HUDEP-2 (cell line): Measurements from ENCODE around the gene PRKAG2.

Source experiments
- DNase-seq, 76 experiments: peaks; one replicate each; lab custom pipeline; 2025; ENCODE audit not compliant: unreplicated experiment in 76 of 76; lab: John Stamatoyannopoulos, UW

The PRKAG2 gene

DNA sequence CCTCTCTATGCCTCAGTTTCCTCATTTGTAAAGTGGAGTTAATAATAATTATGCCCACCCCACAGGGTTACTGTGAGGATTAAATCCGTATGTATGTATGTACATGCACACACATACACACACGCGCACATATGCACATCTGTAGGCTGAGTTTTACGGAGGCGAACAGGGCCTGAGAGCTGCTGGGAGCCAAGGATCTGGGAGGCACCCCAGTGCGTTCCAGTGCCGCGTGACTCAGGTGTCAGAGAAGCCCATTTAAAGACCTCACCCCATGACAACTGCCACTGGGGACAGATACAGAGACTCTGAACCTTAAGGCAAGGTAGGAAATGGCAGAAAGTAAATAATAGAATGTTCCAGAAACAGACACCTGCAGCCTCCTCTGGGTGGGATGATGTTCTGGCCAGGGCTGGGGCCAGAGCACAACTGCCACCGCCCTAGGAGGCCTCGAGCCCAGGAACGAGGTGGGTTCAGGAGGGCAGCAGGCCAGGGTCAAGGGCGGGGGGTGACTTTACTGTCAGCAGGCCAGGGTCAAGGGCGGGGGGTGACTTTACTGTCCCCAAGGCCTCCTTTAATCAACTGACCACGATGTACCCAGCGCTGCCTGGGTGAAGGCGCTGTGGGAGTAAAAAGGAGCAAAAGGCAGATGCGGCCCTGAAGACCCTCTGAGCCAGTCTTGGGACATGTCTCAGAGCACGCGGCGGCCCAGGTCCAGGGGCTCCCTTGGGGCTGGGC is 54.9 kb downstream of the PRKAG2 start:
- no peak for DNase-seq

- no peak for DNase-seq
Observed at GRCh38 chr7:151821226-151821625, 55.7 kb downstream of the PRKAG2 start.

DNA sequence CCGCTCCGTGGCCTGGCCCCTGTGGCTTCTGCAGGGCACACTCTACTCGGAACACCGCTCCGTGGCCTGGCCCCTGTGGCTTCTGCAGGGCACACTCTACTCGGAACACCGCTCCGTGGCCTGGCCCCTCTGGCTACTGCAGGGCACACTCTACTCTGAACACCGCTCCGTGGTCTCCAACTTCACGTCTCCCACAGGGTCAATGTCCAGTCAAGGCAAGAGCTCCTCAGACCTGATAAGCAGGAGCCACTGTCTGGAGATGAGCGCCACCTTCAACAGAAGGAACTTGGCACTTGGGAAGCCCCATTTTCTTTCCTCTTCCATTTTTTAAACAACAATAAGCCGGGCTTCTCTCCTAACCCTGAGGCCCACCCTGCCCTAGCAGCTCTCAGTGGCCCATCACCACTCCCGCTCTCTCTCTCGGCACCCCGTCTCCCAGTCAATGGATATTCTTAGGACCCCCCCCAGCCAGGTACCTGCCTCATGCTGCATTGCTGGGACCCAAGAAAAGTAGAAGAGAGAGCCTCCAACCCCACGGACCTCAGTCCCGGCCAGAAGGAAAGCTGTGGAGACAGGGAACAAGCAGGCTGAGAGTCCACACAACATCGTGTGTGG is 56.3 kb downstream of the PRKAG2 start:
- no peak for DNase-seq

DNA sequence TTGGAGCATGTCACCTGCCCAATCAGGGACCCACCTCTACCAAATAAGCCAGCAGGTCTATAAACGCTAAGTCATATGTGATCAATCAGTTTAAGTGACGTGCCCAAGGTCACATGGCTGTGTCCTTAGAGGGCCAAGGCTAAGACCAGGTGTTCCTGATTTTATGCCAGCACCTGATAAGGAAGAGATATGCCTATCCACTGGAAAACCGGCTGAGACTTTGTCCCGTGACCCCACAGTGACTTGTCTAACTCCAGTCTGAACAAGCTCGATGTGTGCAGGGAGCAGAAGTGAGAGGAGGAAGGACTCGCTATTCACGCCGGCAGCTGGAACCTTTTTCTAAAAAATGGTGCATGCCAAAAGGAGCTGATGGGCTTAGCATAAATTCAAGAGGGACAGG is 57.0 kb downstream of the PRKAG2 start:
- DNase-seq: no peak

GRCh38 chr7:151818674-151819519 is 58.0 kb downstream of the PRKAG2 start:
- no peak for DNase-seq

DNA sequence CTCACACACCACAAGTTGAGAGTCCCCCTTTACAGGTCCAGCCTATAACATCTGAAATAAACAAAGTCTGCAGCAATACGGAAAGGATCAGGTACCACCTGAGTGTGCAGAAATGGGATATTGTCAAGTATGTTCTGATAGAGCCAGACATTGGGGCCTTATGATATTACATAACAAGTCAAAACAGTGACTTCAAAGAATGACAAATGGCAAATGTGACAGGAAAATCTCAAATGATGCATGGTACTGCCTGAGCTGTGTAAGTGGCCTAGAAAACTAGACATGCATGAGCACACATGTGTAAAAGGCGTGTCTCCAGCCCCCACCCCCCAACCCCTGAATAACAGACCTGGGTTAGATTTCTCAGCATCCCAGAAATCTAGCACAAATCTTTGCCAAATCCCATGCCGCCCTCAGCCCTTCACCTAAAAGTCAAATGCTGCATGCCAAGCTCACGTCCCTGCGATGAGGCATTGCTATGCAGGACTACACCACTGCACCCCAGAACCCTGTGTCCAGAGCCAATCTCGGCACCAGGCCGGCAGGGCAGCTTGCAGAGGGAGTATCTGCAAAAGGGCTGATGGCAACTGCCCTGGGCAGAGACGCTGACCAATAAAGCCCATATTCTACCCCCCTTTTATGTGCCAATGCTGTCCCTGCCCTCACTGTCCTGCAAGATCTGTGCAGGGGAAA is 58.8 kb downstream of the PRKAG2 start:
- DNase-seq: no peak

- DNase-seq: no peak
Observed at GRCh38 chr7:151817315-151817690, 59.6 kb downstream of the PRKAG2 start.

- no peak for DNase-seq
Observed at GRCh38 chr7:151816562-151817314, 60.2 kb downstream of the PRKAG2 start.

DNA sequence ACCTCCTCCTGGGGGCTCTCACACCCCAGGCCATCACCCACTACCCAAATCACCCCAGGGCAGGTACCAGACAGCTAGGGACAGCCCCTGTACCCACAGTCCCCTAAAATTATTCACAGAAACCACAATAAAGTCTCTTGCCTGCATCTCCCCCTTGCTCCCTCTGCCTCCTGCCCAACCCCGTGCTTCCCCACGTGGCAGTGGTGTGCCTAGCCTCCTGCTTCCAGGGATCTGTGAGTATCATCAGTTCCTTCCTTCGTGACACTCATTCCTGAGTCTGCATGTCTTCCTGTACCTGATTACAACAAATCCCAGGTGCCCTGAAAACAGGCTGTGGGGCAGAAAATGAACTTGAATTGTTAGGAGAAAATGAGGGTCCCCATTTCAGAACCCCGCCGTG is 61.5 kb downstream of the PRKAG2 start:
- no peak for DNase-seq

DNA sequence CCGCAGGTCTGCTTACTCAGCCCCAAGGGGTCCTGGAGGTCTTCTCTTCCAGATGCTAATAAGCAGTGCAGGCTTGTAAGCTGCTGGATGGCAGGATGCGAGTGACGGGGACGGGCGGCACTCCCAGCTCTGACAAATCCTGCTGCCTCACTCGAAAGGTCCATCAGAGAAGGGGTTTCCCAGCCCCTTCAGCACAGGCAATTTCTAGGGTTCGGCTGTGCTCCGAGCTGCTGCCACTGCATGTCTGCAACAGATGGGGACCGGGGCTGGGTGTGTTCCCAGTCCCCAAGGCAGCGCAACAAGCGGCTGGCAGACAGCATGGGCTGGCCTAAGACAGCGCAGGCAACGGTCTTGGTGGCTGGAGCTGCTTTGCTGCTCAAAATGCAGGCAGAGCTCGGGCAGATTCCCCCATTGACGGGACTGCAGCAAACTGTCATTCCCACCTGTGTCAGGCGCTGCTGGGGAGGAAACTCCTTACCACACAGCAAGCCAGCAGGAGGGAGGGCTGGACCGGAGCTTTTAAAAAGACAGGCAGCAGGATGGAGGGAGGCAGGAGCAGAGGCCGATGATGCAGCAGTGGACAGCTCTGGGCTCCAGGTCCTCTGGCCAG is 62.4 kb downstream of the PRKAG2 start:
- DNase-seq: no peak

- DNase-seq: no peak
Observed at GRCh38 chr7:151813997-151814396, 62.9 kb downstream of the PRKAG2 start.

- no peak for DNase-seq
Observed at GRCh38 chr7:151813445-151813844, 63.5 kb downstream of the PRKAG2 start.

- no peak for DNase-seq
Observed at GRCh38 chr7:151812967-151813366, 63.9 kb downstream of the PRKAG2 start.

GRCh38 chr7:151810441-151811232 is 66.3 kb downstream of the PRKAG2 start:
- DNase-seq: no peak

DNA sequence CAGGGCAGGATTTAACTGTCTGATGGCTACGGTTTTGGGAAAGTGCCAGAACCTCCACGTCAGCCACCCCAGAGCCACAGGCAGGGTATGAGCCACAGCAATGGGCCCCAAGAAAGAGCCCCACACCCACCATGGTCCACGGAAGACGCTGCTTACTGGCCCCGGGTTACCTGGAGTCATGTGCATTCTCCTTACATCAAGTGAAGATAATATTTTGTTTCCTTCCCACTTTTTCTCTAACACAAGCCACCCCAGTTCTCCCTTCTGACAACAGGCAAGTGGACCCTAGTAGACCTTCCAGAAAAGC is 67.1 kb downstream of the PRKAG2 start:
- DNase-seq: no peak

DNA sequence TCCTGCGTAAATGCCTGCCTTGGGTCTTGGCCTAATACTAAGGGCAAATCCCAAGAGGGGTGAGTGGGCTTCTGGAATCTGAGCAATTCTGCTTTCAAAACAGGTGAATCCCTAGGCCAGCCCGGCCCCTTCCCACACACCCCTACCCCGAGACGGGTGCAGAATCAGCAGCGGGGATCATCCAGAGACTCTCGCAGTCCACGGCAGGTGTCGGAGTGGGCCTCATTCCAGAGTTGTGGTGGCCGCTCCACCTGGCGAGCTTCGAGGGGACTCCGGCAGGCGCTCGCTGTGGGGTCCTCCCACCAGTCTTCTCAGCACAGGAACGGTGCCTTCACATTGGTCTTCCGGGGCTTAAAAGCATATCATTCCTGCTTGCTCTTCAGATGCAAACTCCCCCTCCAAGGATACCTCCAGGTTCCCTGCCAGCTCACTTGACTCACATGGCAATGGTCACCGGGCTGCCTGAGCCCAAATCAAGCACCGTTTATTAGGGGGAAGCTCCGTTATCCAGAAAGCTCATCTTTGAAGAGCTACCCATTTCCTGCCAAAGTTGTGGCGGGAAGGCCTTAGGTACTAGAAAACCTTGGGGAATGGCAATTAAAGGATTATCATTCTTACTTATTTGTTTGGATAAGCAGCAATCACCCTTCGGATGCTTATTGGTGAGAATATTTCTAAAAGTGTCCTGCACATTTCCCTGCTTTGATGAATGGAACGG is 67.6 kb downstream of the PRKAG2 start:
- no peak for DNase-seq

GRCh38 chr7:151808400-151809145 is 68.3 kb downstream of the PRKAG2 start:
- DNase-seq: no peak

DNA sequence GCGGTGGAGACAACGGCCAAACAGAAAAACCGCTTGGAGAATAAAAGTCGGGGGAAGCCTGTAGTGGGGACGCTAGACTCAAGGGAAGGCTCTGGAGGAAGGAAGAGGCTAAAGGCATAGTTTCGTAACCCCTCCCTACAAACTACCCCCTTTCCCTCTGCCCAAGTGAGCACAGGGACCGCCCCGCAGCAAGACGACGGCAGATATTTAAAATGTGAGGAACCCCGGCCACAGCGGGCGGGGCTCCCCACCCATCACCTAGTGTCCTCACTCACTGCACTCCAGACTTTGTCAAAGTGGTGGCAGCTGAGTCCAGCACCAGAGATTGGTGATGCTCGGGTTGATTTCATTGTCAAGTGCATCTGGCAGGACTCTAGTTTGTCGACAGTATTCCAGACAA is 69.1 kb downstream of the PRKAG2 start:
- no peak for DNase-seq
